Testis (tissue), 3 donors: Measurements from ENCODE around the gene REC8. TPM values are rescaled to one million over a fixed set of nuclear protein-coding genes. Genes with fewer than 3 reads are reported as not detected.
A peak's percentile ranks its signal among the peaks of the same experiment; 100 is the strongest.

Source experiments
- DNase-seq: peaks from one replicate; pipeline ENCODE4 v3.0.0-alpha.2; 2019
- H3K27ac ChIP-seq, 2 donors: fragments of 200-600 bp; sonication (generic); one replicate each; pipeline ENCODE4 v1.5.1; 2019
- H3K27me3 ChIP-seq: fragments of 200-600 bp; sonication (generic); one replicate; pipeline ENCODE4 v1.5.1; 2019
- H3K36me3 ChIP-seq: fragments of 200-600 bp; sonication (generic); one replicate; pipeline ENCODE4 v1.5.1; 2017; ENCODE audit warnings: low read depth; ENCODE audit errors: missing control alignments
- H3K4me1 ChIP-seq: fragments of 200-600 bp; sonication (generic); one replicate; pipeline ENCODE4 v1.5.1; 2019
- H3K4me3 ChIP-seq, 2 donors: fragments of 200-600 bp; sonication (generic); one replicate each; pipeline ENCODE4 v1.5.1; 2017 to 2019
- H3K9me3 ChIP-seq: fragments of 200-600 bp; sonication (generic); one replicate; pipeline ENCODE4 v1.5.1; 2017
- POLR2A ChIP-seq: fragments of 450-650 bp; IDR thresholded peaks from one replicate; pipeline ENCODE4 v1.6.1; 2017; ENCODE audit warnings: antibody characterized with exemption, mild to moderate bottlenecking, moderate library complexity
- WGBS, 2 donors: methylation state at CpG; one replicate each; pipeline ENCODE4 v1.1.5; 2018; 5-methylcytosine and 5-hydroxymethylcytosine counted together
- intact Hi-C: fragments of 100-400 bp; cut with DNase I; formaldehyde crosslinking; loops from one replicate; pipeline ENCODE4 v1.15.1; 2023; ENCODE audit warnings: low total_unique reads
- polyA plus RNA-seq: library from polyadenylated mRNA; stranded (reverse); fragments of 350-450 nt; fragmentation: Illumina TruSeq; extraction: RNeasy Lipid Tissue Mini Kit (QIAGEN cat#74804); gene quantifications from one replicate; pipeline ENCODE4 v1.2.3, GENCODE V29; 2014; ENCODE audit warnings: low read depth, low replicate concordance; ENCODE audit not compliant: insufficient read depth
- total RNA-seq, 2 donors: library from RNA; depleted of rRNA; stranded (reverse); fragments of >200 nt; gene quantifications; one replicate each; pipeline ENCODE4 v1.2.3, GENCODE V29; 2016
- TF ChIP-seq, protein P1 (sequence below), 3 experiments: fragments of 450-650 bp in 2 of 3; fragments of 200-600 bp in 1 of 3; sonication (generic) in 1 of 3; IDR thresholded peaks; one replicate each; pipeline ENCODE4 v1.5.1; 2016 to 2019; ENCODE audit warnings: antibody characterized with exemption in 3 of 3, mild to moderate bottlenecking in 2 of 3, moderate library complexity in 1 of 3

REC8 gene
- total and polyA plus RNA-seq, 3 donors from 2014 or later, result 27.7 to 58.8 (median 55.9) TPM

DNA sequence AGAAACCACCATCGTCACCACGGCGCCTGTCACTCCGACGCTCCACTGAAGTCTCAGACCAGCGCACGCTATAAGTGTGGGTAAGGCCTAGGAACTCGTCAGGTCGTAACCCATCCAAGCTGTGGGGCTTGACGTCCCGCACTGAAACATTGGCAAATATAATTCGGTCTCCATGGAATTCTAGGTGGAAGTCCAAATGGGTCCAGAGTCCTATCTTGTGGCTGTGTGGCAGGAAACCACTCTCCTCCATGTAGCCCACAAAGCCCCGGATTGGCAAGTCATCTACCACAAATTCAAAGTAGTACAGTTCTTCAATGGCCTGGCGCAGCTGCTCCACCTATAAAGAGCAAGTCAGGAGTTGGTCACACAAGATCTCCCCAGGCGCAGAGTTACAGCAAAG lies 21.1 kb downstream of the REC8 start:
- DNase-seq, result no peak
- Histone ChIP-seq H3K27ac (no peak overlapping the region), H3K4me1 (peaks cover 15% of the 10 kb centered on the region), H3K4me3 (no peak overlapping the region), H3K36me3 (no peaks in the 10 kb centered on the region), H3K27me3 (no peaks in the 10 kb centered on the region), H3K9me3 (no peaks in the 10 kb centered on the region)
- 91 to 96% methylated on average over 12 to 15 of the region's 15 CpGs for WGBS, 2 donors
- intact Hi-C loops, result no loop called here
- TF ChIP-seq, protein P1, sequence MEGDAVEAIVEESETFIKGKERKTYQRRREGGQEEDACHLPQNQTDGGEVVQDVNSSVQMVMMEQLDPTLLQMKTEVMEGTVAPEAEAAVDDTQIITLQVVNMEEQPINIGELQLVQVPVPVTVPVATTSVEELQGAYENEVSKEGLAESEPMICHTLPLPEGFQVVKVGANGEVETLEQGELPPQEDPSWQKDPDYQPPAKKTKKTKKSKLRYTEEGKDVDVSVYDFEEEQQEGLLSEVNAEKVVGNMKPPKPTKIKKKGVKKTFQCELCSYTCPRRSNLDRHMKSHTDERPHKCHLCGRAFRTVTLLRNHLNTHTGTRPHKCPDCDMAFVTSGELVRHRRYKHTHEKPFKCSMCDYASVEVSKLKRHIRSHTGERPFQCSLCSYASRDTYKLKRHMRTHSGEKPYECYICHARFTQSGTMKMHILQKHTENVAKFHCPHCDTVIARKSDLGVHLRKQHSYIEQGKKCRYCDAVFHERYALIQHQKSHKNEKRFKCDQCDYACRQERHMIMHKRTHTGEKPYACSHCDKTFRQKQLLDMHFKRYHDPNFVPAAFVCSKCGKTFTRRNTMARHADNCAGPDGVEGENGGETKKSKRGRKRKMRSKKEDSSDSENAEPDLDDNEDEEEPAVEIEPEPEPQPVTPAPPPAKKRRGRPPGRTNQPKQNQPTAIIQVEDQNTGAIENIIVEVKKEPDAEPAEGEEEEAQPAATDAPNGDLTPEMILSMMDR (IDR thresholded peaks at IDR 0.05), result no peak
- no peak for TF ChIP-seq POLR2A

DNA sequence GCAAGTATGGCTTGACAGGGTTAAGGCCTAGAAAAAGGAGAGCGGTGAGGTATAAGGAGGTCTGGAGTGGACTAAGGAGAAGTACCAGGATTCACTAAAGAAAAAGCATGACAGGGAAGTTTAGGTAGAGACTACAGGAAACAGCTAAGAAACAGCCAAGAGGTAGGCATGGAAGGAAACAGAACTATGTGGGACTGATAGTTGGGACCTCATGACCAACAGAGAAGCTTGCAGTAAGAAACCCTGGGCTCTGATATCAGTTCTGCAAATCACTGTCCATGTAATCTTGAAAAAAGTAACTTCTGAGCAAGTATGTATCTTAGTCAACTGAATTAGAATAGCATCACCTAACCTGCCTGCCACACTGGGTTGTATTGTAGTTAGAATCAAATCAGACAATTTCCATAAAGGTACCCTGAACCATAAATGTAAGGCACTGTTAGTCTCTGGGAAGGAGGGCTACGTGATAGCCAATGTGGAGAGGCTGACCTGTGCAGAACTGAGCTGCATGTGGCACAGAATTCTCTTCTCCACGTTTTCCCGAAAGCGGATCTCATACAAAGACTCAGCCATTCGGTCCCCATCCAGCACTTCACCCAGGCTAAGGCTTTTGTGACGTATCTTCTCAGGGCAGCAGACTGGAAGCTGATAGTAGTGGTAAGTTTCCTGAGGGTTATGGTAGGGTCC lies 22.4 kb downstream of the REC8 start:
- Histone ChIP-seq H3K4me1 (peaks cover 12% of the 10 kb centered on the region), H3K27me3 (no peaks in the 10 kb centered on the region), H3K36me3 (no peaks in the 10 kb centered on the region), H3K9me3 (no peaks in the 10 kb centered on the region), H3K27ac (peak overlapping the region; percentile 96 to 98), H3K4me3 (peak overlapping the region; percentile 72 to 98)
- no peak for TF ChIP-seq POLR2A
- TF ChIP-seq, protein P1 (IDR thresholded peaks at IDR 0.05), result no peak
- no peak for DNase-seq
- 57 to 59% methylated on average over 7 of the region's 7 CpGs for WGBS, 2 donors
- intact Hi-C loops, result no loop called here

DNA sequence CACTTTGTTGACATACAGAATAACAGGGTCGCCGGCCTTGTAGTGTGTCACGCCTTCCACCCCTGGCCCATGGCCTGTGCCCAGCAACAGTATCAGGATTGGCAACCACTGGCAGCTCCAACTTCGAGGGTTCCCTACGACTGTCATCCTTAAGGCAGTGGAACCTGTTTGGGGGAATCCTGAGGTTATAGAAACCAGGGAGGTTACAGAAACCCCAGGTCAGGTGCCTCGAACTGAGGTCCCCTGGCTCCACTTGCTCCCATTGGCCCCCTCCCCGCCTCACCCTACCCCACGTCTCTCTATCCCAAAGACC lies 22.9 kb downstream of the REC8 start:
- no peaks in the 10 kb centered on the region for H3K9me3 ChIP-seq
- intact Hi-C loops, result no loop called here
- peaks cover 12% of the 10 kb centered on the region for H3K4me1 ChIP-seq
- H3K27ac ChIP-seq, result peak overlapping the region; percentile 96 to 98
- no peaks in the 10 kb centered on the region for H3K36me3 ChIP-seq
- DNase-seq, result no peak
- H3K27me3 ChIP-seq, result no peaks in the 10 kb centered on the region
- WGBS, 2 donors, result 35 to 42% methylated on average over 8 of the region's 8 CpGs
- H3K4me3 ChIP-seq, result peak overlapping the region; percentile 72 to 98
- no peak for TF ChIP-seq POLR2A
- TF ChIP-seq, protein P1 (IDR thresholded peaks at IDR 0.05), result no peak

DNA sequence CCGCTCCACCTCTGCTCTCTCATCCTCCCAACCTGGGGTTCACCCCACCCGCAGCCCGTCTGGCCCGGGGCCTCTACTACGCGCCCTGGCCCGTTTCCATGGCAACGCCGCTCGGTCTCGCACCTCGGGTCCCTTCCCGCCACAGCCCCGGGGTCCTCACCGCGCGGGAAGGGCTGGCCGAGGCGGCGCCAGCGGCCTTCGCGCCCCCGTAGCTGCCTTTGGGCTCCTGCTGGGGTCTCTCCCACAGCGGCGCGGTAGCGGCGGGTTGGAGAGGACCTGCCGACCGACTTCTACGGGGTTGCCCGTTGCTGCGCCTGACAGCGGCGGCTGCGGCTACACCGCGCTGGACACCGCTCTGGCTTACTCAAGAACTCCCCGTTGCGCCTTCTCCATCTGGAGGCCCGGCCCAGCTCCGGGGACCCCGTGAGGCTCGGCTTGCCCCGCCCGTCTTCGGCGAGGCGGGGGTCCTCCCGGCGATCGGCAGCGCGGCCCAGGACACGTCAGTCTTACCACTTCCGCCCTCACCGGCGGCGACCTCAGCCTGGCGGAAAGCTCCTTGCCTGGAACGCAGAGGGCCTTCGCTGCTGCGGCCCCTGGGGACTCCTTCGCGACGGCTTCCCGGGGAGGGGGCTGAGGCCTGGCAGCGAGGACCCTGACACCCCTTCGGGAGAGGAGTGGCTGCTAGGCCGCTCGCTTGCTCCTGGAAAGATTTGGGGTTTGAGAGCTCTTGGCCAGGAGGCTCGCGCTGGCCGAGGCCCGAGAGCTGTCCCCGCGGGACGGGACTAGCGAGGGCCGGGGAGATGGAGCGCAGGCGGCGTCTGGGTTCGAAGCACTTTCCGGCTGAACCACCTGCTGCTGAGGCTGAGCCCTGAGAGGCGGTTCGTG lies 23.5 kb downstream of the REC8 start, which contains the start of gene TM9SF1:
Gene TM9SF1 (minus strand): TSS at position 256 of the 885 bp plus-strand sequence. CDS start 422 bp downstream, outside the sequence.
- H3K36me3 ChIP-seq, result no peaks in the 10 kb centered on the region
- no peak for TF ChIP-seq POLR2A
- TF ChIP-seq, protein P1 (IDR thresholded peaks at IDR 0.05), result no peak
- 0 to 1% methylated on average over 52 to 84 of the region's 89 CpGs for WGBS, 2 donors
- peaks cover 12% of the 10 kb centered on the region for H3K4me1 ChIP-seq
- peak within 1 kb of the TSS; percentile 72 to 98 for H3K4me3 ChIP-seq
- peak within 1 kb of the TSS; percentile 96 to 98 for H3K27ac ChIP-seq
- intact Hi-C loops, result no loop called here
- DNase-seq, result peak; percentile 91
- H3K9me3 ChIP-seq, result no peaks in the 10 kb centered on the region
- no peaks in the 10 kb centered on the region for H3K27me3 ChIP-seq
